ENCODE measurements around the gene PPFIA4.

PPFIA4 gene

DNA sequence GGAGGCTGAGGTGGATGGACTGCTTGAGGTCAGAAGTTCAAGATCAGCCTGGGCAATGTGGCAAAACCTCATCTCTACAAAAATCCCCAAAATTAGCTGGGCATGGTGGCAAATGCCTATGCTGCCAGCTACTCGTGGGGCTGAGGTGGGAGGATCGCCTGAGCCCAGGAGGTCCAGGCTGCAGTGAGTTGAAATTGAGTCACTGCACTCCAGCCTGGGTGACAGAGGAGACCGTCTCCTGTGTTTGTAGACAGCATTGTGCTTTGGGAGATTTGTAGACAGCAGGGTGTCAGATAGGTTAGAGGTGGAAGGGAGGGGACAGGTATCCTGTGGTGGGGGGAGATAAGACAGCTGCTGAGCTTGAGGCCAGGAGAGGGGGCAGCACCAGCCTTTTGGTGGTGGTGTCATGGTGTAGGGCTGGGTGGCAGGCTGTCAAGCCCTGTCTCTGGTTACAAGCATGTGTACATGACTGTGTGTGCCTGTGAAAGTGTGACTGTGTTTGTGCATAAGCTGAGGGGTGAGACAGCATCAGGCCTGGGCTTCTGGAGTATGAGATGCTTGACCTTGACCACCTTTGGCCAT is 15.2 kb downstream of the PPFIA4 start:
- no peak for DNase-seq (ENCODE audit: low read depth)

DNA sequence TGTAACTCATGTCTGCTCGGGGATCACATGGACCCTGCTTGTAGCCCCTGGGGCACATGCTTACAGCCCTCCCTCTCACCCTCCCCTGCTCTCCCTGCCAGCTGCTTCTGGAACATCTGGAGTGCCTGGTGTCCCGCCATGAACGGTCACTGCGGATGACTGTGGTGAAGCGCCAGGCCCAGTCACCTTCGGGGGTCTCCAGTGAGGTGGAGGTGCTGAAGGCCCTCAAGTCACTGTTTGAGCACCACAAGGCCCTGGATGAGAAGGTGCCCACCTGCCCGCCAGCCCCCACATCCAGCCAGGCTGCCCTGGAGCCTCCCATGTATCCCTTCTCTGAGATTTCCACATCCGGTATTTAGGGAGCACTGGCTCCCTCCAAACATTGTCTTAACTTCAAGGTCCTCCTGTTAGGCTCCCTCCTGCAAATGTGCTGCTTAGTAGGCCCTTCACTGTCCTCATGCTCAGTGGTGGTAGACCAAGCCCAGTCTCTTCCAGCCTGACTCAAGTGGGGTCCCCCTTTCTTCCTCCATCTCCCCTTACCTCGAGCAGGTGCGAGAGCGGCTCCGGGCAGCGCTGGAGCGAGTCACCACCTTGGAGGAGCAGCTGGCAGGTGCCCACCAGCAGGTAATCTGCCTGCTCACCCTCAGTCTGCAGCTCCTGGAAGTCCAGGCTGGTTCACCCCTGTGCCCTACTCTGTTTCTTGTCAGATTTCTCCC is 17.7 kb downstream of the PPFIA4 start:
- no peak for DNase-seq (ENCODE audit: low read depth)

DNA sequence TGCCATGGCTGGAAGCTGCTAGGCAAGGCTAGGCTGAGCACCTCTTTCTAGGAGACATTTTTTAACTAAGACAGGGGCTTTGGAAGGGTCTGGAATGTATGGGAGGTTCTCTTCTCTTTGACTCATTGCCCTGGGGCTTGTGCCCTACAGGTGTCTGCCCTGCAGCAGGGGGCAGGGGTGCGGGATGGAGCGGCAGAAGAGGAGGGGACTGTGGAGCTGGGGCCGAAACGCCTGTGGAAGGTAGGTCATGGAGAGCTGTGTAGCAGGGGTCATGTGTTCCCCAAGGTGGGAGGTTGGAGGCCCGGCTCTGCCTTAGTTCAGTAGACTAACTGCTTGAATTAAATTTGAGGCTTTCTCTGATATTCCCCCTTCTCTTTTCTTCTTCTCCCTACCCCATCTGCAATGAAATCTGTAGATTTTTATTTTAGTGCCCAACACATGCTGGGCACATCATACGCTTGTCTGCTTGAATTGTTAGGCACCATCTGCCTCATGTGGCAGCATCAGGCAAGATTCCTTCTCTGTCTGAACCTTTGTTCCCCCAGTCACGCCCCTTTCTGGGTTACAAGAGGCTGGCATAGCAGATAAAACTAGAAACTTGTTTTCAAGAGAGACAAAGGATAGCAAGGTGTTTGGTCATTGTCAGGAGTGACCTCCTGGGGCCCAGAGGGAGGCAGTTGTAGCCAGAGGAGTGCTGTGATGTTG is 18.4 kb downstream of the PPFIA4 start:
- no peak for DNase-seq (ENCODE audit: low read depth)

DNA sequence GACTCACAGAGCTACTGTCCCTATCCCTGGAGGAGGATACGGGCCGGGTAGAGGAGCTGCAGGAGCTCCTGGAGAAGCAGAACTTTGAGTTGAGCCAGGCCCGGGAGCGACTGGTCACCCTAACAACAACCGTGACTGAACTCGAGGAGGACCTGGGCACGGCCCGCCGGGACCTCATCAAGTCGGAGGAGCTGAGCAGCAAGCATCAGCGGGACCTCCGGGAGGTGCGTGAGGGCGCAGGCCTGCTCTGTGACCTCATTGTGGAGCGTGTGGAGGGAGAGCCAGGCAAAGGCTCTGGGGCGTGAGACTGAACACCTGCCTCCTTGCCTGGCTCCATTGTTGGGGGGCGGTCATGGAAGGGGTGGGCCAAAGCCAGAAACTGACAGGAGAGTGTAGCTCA is 19.0 kb downstream of the PPFIA4 start:
- no peak for DNase-seq (ENCODE audit: low read depth)

DNA sequence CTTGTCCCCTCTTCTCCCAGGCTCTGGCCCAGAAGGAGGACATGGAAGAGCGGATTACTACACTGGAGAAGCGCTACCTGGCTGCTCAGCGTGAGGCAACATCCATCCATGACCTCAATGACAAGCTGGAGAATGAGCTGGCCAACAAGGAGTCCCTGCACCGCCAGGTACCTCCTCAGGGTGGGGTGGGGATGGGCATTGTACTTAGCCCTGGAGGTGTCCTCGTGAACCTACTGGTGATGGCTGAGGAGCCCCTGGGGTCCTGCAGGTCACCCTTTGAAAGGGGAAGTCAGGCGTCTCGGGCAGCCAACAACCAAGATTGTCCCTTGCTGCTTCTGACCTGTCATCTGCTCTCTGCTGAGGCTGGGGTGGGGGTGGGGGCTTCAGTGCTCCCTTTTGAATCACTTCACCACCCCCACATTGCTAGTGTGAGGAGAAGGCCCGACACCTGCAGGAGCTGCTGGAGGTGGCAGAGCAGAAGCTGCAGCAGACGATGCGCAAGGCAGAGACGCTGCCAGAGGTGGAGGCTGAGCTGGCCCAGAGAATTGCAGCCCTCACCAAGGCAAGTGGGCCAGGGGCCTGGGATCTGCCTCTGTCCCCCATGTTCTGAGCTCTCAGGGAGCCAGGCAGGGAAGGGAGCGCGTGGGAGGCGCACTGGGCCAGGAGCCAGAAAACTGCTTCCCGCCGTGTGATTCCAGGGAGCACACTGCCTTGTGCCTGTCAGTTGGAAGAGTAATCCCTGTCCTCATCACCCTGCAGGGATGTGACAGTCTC is 19.7 kb downstream of the PPFIA4 start:
- DNase-seq (ENCODE audit: low read depth) = no peak

DNA sequence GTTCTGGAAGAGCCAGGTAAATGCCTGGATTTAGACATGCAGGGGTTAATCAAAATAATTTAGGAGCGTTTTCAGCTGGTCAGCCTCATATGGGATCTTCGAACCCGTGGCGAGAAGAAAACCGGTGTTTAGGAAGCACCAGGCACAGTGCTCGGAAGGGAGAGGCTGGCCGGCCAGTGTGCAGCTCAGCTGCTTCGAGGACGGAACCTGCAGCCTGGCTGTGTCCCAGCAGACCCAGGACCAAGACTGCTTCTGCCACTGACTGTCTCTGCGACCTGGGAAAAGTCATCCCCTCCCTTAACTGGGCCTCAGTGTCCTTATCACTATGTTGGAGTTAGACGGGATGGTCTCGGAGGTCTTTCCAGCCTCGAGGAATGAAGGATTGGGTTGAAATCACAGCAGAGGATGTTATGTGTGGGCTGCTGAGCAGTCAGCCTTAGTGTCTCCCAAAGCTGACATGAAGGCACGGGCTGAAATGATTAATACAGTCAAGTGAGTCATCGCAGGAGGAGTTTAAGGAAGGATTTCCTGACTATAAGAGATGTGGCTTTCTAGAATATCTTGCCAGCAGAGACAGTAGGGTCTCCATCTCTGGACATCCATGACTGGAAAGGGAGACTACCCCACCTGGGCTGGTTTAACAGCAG is 20.8 kb downstream of the PPFIA4 start:
- no peak for DNase-seq (ENCODE audit: low read depth)

DNA sequence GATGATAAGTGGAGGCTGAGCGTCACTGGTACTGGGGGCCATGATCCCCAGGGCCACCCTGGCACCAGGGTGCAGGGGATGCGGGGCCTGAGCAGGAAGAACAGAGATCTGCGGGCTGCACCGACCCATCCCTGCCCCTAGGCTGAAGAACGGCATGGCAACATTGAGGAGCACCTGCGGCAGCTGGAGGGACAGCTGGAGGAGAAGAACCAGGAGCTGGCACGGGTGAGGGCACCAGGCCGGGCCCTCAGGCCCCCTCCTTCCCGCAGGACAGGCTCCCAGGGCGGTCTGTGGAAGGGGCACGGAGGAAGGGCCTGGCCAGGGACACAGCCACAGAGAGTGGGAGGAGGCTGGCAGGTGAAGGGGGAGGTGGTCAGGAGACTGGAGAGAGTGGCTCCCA is 21.8 kb downstream of the PPFIA4 start:
- DNase-seq (ENCODE audit: low read depth) = no peak

DNA sequence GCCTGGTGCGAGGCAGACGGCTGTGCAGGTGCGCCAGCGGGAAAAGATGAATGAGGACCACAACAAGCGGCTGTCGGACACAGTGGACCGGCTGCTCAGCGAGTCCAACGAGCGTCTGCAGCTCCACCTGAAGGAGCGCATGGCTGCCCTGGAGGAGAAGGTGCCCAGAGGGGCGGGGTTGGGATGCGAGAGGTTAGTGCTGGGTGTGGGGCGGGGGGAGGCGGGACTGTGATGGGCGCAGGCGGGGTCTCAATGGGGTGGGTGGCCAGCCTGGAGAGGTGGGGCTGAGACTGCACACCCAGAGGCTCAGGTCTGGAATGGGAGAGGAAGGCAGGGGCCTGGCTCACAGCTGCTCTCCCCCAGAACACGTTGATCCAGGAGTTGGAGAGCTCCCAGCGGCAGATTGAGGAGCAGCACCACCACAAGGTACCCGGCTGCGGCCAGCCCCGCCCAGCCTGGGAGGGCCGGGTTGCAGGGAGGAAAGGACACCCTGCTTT is 22.3 kb downstream of the PPFIA4 start:
- no peak for DNase-seq (ENCODE audit: low read depth)

DNA sequence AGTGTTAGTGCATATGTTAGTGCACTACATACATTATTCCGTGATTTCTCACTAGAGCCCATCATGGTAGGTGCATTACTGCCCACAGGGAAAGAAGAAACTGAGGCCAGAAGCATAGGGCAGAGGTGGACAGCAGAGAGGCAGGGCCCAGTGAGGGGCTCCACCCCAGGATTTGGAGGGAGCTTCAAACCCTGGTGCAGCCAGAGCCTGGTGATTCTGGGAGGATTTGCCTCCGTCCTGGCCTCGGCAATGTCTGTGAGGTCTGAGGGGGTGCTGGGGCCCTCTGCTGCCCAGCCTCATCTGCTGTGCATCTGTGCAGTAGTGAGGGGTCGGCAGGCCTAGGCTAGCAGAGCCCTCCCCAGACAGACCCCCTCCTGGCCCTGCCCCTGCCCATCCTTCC is 22.8 kb downstream of the PPFIA4 start:
- no peak for DNase-seq (ENCODE audit: low read depth)

DNA sequence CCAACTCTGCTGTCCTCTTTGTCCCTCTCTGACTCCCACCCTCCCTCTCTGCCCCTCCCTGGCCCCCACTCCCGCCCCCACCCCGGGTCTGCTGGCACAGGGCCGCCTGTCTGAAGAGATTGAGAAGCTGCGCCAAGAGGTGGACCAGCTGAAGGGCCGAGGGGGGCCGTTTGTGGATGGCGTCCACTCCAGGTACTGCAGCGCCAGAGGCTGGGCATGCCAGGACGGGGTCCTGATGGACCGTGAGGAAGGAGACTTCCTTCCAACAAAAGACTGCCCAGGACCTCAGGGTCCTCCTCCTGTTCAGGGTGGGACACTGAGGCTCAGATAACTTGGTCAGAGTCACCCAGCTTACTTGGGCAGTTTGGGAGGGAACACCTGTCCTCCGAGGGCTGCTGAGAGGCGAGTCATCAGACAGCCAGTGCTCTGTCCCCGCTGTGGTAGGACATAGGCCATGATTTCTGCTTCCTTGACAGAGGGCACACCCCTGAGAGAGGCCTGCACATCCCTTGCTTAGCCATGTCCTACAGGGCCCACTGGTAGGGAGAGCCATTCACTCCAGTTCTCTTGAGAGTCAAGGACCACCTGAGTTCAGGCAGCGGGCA is 23.4 kb downstream of the PPFIA4 start:
- no peak for DNase-seq (ENCODE audit: low read depth)

DNA sequence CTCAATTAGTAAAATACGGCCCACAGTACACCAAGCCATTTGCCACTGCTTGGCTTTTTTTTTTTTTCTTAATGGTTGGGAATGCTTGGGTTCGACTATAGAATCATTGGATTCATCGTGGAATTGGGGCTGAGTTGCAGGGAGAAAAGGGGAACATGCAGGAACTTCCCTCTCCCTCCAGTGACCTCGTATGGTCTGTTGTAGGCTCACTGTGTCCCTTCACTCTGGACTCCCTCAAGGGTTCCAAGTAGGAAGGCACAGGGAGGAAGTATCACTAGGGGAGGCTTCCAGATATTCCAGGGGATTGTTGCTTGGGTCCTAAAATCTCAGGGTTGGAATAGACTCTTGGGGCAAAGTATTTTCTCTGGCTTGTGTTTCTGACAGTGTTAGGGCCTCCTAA is 24.5 kb downstream of the PPFIA4 start:
- no peak for DNase-seq (ENCODE audit: low read depth)

DNA sequence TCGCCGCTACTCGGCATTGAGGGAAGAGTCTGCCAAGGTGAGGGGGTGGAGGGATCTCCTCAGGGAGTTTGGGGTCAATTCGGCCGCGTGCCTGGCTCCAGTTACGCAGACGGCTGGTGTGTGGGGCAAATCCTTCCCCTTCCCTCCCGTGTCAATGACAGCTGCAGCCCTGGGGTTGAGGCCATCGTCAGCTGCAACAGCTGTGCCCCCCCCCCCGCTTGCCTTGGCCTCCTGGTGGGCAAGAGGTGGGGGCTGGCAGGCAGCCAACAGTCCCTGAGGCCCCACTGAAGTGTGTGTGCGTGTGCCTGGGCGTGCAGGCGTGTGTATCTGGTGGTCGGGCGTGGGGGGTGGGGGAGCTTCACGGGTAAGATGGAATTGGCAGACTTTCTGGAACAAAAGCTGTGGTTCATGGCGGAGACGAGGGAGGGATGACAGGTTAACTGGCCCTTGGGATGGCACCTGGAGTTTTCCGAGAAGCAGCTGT is 25.6 kb downstream of the PPFIA4 start:
- no peak for DNase-seq (ENCODE audit: low read depth)

DNA sequence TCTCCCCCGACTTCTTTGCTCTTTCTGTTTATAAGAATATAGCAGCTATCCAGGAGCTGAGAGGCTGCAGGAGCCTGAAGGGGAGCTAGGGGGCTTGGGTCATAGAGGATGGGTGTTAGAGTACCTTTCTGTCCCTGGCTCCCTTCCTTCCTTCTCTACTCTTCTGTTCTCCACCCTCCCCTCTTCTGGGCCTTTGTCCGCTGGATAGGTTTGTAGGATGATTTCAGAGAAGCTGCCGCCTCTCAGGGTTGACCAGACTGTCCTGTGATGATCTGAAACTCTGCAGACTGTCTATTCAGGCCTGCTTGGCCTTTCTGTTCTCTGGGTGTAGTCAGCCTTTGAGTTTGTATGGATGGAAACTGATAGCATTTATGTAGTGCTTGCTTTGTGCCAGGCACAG is 26.3 kb downstream of the PPFIA4 start:
- no peak for DNase-seq (ENCODE audit: low read depth)

DNA sequence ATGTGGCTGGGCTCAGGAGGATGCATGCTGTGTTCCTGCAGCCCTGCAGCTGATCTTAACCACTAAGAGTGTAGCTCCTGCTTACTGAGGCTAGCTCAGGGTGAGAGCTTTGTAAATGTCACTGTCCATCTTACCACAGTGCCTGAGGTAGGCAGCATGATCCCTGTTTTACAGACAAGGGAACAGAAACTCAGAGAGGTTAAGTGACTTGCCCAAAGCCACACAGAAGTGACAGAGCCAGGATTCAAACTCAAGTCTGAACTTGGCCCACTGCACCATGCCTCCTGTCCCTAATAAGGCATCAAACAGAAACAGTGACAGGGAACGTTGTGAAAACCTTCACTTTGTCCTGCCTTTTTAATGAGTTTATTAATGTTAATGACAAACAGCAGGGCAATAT is 27.9 kb downstream of the PPFIA4 start:
- no peak for DNase-seq (ENCODE audit: low read depth)

DNA sequence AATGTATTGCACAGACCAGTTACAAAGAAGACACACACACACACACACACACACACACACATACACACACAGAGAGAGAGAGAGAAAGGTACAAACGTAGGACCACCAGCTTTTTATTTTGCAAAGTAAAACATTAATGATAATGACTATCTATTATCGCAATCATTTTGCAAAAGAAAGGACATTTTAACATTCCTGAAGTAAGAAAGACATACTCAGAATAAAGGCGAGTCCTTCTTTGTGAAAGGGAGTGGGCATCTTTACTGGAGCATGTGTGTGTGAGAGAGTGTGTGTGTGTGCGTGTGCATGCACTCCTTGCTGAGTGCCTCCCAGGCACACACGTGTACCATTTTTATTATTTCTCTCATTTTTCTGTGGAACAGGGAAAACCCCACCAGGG is 28.4 kb downstream of the PPFIA4 start:
- no peak for DNase-seq (ENCODE audit: low read depth)

DNA sequence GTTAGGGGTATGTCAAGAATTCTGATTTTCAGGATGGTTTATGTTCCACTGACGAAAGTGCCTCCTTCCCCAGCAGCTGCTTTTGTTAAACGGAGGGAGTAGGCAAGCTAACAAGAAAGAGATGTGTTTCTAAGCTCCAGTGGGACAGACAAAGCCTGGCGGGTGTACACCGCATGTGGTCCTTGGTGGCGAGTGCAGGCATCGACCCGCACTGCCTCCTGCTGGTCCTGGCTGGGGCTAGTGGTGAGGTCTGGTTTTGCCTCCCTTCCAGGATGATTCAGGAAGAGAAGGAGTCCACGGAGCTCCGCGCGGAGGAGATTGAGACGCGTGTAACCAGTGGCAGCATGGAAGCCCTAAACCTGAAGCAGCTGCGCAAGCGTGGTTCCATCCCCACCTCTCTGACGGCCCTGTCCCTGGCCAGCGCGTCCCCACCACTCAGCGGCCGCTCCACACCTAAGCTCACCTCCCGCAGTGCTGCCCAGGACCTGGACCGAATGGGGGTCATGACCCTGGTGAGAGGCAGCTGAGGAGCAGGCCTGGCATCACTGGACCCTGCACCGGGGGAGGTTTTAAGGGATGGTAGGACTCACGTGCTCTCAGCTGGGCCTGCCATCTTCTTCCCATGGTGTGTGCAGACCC is 29.0 kb downstream of the PPFIA4 start:
- no peak for DNase-seq (ENCODE audit: low read depth)

DNA sequence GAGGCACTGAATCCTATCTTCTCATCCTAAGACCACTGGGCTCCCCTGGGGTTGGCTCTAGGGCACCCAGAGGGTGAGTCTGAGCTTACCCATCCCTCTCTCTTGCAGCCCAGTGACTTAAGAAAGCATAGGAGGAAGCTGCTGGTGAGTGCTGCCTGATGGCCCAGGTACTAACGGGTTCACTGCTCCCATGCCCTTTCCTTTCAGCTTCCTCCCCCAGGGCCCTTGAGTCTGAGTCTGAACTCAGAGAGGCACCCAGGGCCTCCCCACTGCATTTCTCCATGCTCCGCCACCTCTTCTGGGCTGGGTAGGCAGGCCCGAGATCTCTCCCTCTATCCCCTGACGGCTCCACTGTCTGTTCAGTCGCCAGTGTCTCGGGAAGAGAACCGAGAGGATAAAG is 29.7 kb downstream of the PPFIA4 start:
- DNase-seq (ENCODE audit: low read depth) = no peak

DNA sequence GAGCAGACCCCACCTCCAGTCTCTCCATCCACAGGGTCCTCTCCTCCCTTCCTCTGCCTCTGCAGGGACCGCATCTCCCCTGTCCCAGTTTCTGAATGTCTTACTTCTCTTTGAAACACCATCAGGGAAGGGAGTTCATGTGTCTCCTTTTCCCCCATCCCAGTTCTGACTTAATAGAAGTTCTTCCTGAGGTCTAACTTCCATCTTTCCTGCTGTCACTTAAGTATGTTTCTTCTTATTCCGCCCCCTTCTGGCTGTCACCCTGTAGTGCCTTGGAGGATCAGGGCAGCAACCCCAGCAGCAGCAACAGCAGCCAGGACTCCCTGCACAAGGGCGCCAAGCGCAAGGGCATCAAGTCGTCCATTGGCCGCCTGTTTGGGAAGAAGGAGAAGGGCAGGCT is 30.2 kb downstream of the PPFIA4 start:
- DNase-seq (ENCODE audit: low read depth) = no peak

DNA sequence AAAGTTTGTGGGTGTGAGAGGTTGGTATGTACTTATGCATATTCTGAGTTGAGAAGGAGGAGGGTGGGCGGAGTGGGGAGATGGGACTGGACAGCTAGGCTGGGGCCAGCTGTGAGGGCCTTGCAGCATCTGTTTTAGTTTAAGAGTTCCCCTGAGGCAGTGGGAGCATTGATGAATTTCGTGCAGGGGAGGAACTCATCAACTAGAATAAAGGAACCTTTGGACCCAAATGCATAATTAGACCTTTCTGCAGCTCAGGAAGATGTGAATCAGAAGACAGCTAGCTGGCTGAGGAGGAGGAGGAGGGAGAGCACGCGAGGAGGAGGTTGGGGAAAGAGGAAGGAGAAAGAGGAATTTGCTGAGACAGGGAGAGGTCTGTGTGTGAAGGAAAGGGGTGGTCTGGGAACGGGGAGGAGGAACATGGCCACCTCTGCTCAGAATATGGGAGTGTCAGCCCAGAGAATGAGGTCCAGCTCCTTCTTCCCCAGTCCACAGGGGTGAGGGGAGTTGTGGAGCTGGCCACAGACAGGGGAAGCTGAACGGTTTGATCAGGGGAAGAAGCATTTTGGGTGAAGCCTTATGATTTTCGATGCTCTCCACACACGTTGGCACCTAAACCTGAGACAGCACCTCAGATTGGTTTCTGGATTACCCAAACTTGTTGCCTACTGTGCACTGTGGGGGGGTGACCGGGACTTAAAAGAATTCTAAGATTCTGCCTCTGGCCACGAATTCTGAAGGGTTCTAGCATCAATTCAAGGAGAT is 31.8 kb downstream of the PPFIA4 start:
- no peak for DNase-seq (ENCODE audit: low read depth)

DNA sequence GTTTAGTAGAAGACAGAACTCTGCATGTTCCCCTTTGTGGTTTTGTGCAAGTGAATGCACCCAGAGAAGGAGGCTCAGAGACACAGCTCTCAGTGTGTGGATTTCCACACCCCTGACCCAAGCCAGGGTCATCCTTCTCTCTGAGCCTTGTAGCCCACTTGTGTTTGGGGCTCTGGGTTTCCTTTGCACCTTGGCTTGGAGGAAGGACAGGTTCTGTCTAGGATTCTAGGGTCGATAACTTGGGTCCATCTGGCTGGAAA is 32.3 kb downstream of the PPFIA4 start:
- DNase-seq (ENCODE audit: low read depth) = no peak

DNA sequence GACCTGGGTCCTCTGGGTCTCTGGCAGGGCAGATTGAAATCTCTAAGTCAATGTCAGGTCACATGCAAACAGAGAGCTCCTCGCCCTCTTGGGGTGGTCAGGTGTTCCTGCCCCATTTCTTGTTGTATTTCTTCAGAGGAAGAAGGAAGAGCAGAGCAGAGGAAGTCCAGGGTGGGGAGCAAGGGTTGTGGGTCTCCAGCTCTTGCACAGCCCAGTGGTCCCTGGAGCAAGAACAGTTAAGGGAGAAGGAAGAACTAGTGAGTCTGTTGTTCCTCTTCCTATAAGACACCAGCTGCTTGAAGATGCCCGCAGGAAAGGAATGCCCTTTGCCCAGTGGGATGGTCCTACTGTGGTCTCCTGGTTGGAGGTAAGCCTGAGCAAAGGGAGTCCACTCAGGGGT is 33.2 kb downstream of the PPFIA4 start:
- DNase-seq (ENCODE audit: low read depth) = no peak
